HUES64 (cell line): ENCODE results near the gene FBXL3.

Source experiments
- H3K27ac ChIP-seq: 2 replicates; pipeline ENCODE4 v1.7.0; 2013; ENCODE audit warnings: low read depth, low read length, inconsistent platforms
- H3K27me3 ChIP-seq: 2 replicates; pipeline ENCODE4 v1.6.1; 2013; ENCODE audit warnings: mild to moderate bottlenecking, low read length; ENCODE audit not compliant: insufficient read depth
- H3K36me3 ChIP-seq: 2 replicates; pipeline ENCODE4 v1.6.1; 2013; ENCODE audit warnings: mild to moderate bottlenecking, low read length; ENCODE audit not compliant: insufficient read depth
- H3K4me1 ChIP-seq: 2 replicates; pipeline ENCODE4 v1.6.1; 2013; ENCODE audit warnings: mild to moderate bottlenecking, low read length, moderate library complexity; ENCODE audit not compliant: insufficient read depth
- H3K4me3 ChIP-seq: 2 replicates; pipeline ENCODE4 v1.5.1; 2013; ENCODE audit warnings: mild to moderate bottlenecking, low read length, moderate library complexity
- H3K9ac ChIP-seq: 2 replicates; pipeline ENCODE4 v1.6.1; 2013; ENCODE audit warnings: mild to moderate bottlenecking, low read depth, low read length
- H3K9me3 ChIP-seq: 2 replicates; pipeline ENCODE4 v1.6.1; 2013; ENCODE audit warnings: low read depth, low read length; ENCODE audit not compliant: insufficient read depth
- WGBS: fragments of 150-250, 120-280 bp; methylation state at CpG from one replicate; pipeline ENCODE4 v1.1.7; 2013; ENCODE audit warnings: missing lambda C conversion rate; 5-methylcytosine and 5-hydroxymethylcytosine counted together

Gene FBXL3

GRCh38 chr13:77042566-77043177 is 15.7 kb upstream of the FBXL3 start:
- Histone ChIP-seq H3K9me3 (peaks cover 3% of the 10 kb centered on the region), H3K36me3 (peaks cover 14% of the 10 kb centered on the region), H3K4me3 (no peak overlapping the region), H3K27ac (no peak overlapping the region), H3K27me3 (no peaks in the 10 kb centered on the region), H3K4me1 (no peaks in the 10 kb centered on the region; the same call in 1 of the 2 replicates), H3K9ac (no peak overlapping the region)
- WGBS, result 95% methylated on average over 5 of the region's 5 CpGs

DNA sequence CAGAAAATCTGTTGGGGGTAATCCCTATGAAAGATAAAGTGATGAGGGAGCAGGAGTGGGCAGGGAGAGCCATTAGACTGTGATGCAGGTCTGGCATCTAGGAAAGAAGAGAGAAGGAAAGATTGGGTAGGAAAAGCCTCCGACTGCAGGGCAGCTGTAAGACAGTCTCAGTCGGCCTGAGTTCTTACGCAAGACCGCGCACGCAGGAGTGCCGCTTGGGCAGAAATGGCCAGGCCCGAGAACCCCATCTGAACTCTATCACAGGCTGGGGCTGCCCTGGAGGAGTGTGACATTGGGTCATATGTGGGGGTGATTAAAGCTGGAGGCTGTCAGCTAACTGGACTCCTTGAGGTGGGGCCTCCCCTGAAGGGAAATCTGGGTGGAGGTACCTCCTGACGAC is 13.9 kb upstream of the FBXL3 start:
- no peaks in the 10 kb centered on the region for H3K4me1 ChIP-seq
- no peak overlapping the region for H3K27ac ChIP-seq
- 96% methylated on average over 9 of the region's 9 CpGs for WGBS
- H3K36me3 ChIP-seq, result peaks cover 11% of the 10 kb centered on the region
- H3K9ac ChIP-seq, result no peak overlapping the region
- no peaks in the 10 kb centered on the region for H3K27me3 ChIP-seq
- no peaks in the 10 kb centered on the region for H3K9me3 ChIP-seq
- no peak overlapping the region for H3K4me3 ChIP-seq

GRCh38 chr13:77040076-77040475 is 13.1 kb upstream of the FBXL3 start:
- H3K36me3 ChIP-seq, result peaks cover 8% of the 10 kb centered on the region
- no peak overlapping the region for H3K9ac ChIP-seq
- WGBS, result 98% methylated on average over 7 of the region's 7 CpGs
- no peaks in the 10 kb centered on the region for H3K9me3 ChIP-seq
- H3K4me3 ChIP-seq, result no peak overlapping the region
- H3K4me1 ChIP-seq, result no peaks in the 10 kb centered on the region
- no peaks in the 10 kb centered on the region for H3K27me3 ChIP-seq
- no peak overlapping the region for H3K27ac ChIP-seq

- Histone ChIP-seq H3K4me3 (no peak overlapping the region), H3K4me1 (no peaks in the 10 kb centered on the region), H3K36me3 (no peaks in the 10 kb centered on the region), H3K9me3 (no peaks in the 10 kb centered on the region), H3K27ac (no peak overlapping the region), H3K9ac (no peak overlapping the region), H3K27me3 (no peaks in the 10 kb centered on the region)
- 85% methylated on average over 4 of the region's 5 CpGs for WGBS
Measured at GRCh38 chr13:77038907-77039480, 12.0 kb upstream of the FBXL3 start.

GRCh38 chr13:77036279-77036678 is 9.3 kb upstream of the FBXL3 start:
- whole genome bisulfite sequencing, result 83% methylated on average over 1 of the region's 1 CpG
- Histone ChIP-seq H3K27me3 (no peaks in the 10 kb centered on the region), H3K9me3 (no peaks in the 10 kb centered on the region), H3K4me3 (no peak overlapping the region), H3K36me3 (no peaks in the 10 kb centered on the region), H3K9ac (no peak overlapping the region), H3K27ac (no peak overlapping the region), H3K4me1 (no peaks in the 10 kb centered on the region)

- H3K9ac ChIP-seq, result no peak overlapping the region
- H3K36me3 ChIP-seq, result no peaks in the 10 kb centered on the region
- no peaks in the 10 kb centered on the region for H3K4me1 ChIP-seq
- H3K9me3 ChIP-seq, result no peaks in the 10 kb centered on the region
- H3K27me3 ChIP-seq, result no peaks in the 10 kb centered on the region
- H3K27ac ChIP-seq, result no peak overlapping the region
- 91% methylated on average over 5 of the region's 5 CpGs for WGBS
- no peak overlapping the region for H3K4me3 ChIP-seq
Measured at GRCh38 chr13:77034881-77035280, 7.9 kb upstream of the FBXL3 start.

GRCh38 chr13:77033717-77034302 is 6.9 kb upstream of the FBXL3 start:
- Histone ChIP-seq H3K4me3 (no peak overlapping the region), H3K9ac (no peak overlapping the region), H3K27ac (no peak overlapping the region), H3K9me3 (no peaks in the 10 kb centered on the region), H3K27me3 (no peaks in the 10 kb centered on the region), H3K4me1 (no peaks in the 10 kb centered on the region), H3K36me3 (no peaks in the 10 kb centered on the region)
- WGBS, result 94% methylated on average over 4 of the region's 4 CpGs

- Histone ChIP-seq H3K4me3 (no peak overlapping the region), H3K27me3 (no peaks in the 10 kb centered on the region), H3K9ac (no peak overlapping the region), H3K36me3 (no peaks in the 10 kb centered on the region), H3K4me1 (no peaks in the 10 kb centered on the region; the same call in 1 of the 2 replicates), H3K9me3 (no peaks in the 10 kb centered on the region), H3K27ac (no peak overlapping the region)
- WGBS, result 94% methylated on average over 5 of the region's 6 CpGs
Measured at GRCh38 chr13:77031656-77032243, 4.8 kb upstream of the FBXL3 start.

- 100% methylated on average over 1 of the region's 1 CpG for WGBS
- H3K27me3 ChIP-seq, result no peaks in the 10 kb centered on the region
- H3K27ac ChIP-seq, result no peak overlapping the region
- H3K9ac ChIP-seq, result no peak overlapping the region
- H3K4me3 ChIP-seq, result no peak overlapping the region
- H3K4me1 ChIP-seq, result peaks cover 10% of the 10 kb centered on the region; the same call in 1 of the 2 replicates
- H3K36me3 ChIP-seq, result no peaks in the 10 kb centered on the region
- no peaks in the 10 kb centered on the region for H3K9me3 ChIP-seq
Measured at GRCh38 chr13:77029436-77029835, 2.5 kb upstream of the FBXL3 start.

GRCh38 chr13:77028202-77028601 is 1.2 kb upstream of the FBXL3 start:
- Histone ChIP-seq H3K4me1 (peaks cover 10% of the 10 kb centered on the region; the same call in 1 of the 2 replicates), H3K36me3 (peaks cover 2% of the 10 kb centered on the region; the same call in 1 of the 2 replicates), H3K9ac (no peak overlapping the region), H3K27me3 (no peaks in the 10 kb centered on the region), H3K9me3 (no peaks in the 10 kb centered on the region), H3K27ac (no peak overlapping the region), H3K4me3 (no peak overlapping the region)
- 89% methylated on average over 4 of the region's 5 CpGs for WGBS

DNA sequence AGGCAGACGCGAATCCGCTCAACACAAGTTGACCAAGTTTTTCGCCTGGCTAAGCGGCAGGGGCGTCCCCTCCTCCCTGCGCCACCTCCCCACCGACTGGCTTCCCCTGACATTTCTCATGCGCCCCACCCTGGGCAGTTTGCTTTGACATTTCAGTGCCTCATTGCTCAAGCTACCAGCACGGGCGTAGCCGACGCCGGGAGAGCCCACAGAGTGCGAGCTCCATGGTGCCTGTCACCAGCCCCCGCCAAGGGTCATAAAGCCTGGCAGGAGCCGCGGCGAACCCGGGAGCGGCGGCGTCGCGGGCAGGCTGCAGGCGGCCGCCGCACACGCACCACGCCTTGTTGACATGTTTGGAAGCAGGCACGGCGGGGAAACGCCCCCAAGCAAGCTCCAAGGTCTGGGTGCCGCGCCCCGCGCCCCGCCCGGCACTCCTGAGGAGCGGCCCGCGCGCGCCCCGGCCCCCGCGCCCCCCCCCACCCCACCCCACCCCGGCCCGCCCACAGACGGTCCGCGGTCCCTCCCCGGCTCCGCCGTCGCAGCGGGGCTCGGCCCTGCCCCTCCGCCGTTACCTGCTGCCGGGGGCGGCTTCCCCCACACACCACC is 601 bp downstream of the FBXL3 start:
- peak overlapping the region; percentile 78 for H3K4me3 ChIP-seq
- peaks cover 10% of the 10 kb centered on the region; the same call in 1 of the 2 replicates for H3K4me1 ChIP-seq
- H3K36me3 ChIP-seq, result peaks cover 5% of the 10 kb centered on the region; the same call in 1 of the 2 replicates
- no peaks in the 10 kb centered on the region for H3K27me3 ChIP-seq
- under 1% methylated on average over 46 of the region's 62 CpGs for WGBS
- peak overlapping the region; percentile 93 for H3K9ac ChIP-seq
- peak overlapping the region; percentile 96; the same call in 1 of the 2 replicates for H3K27ac ChIP-seq
- no peaks in the 10 kb centered on the region for H3K9me3 ChIP-seq
